ENCODE measurements around the gene TPRG1.

- TF ChIP-seq CTCF (IDR thresholded peaks at IDR 0.05): no peak
- no peak for TF ChIP-seq POLR2A (IDR thresholded peaks at IDR 0.05)
Measured at GRCh38 chr3:189143321-189143720, 28.4 kb upstream of the TPRG1 start.

All from Peyer's patch (tissue), 4 donors.